NCI-H524 treated with DMSO at 0.1 percent for 48 hours (cell line): Measurements from ENCODE around the gene RETREG1.
"Not testable (repeated sequence)": the region's sequence is repeated elsewhere in the genome, so short reads cannot be mapped to it uniquely, and the experiment has no call there.

ENCODE experiments used
- DNase-seq: peaks from one replicate; lab custom pipeline; 2025; lab: John Stamatoyannopoulos, UW

The RETREG1 gene

GRCh38 chr5:16615741-16616535, 859 bp downstream of the RETREG1 start:
- DNase-seq, result no peak

- DNase-seq, result no peak
These were observed 4.8 kb downstream of the RETREG1 start for GRCh38 chr5:16612007-16612406.

- DNase-seq, result not testable (repeated sequence)
These were observed 5.9 kb downstream of the RETREG1 start for GRCh38 chr5:16610896-16611295.

GRCh38 chr5:16609412-16609811, 7.4 kb downstream of the RETREG1 start:
- no peak for DNase-seq

- no peak for DNase-seq
These were observed 10.2 kb downstream of the RETREG1 start for GRCh38 chr5:16606628-16607027.

- DNase-seq, result no peak
These were observed 13.1 kb downstream of the RETREG1 start for GRCh38 chr5:16603701-16604100.

- DNase-seq, result no peak
These were observed 13.5 kb downstream of the RETREG1 start for GRCh38 chr5:16603295-16603694.

GRCh38 chr5:16602182-16602581, 14.6 kb downstream of the RETREG1 start:
- DNase-seq, result no peak

GRCh38 chr5:16600946-16601345, 15.9 kb downstream of the RETREG1 start:
- no peak for DNase-seq

- no peak for DNase-seq
These were observed 16.4 kb downstream of the RETREG1 start for GRCh38 chr5:16600397-16600796.

- no peak for DNase-seq
These were observed 18.7 kb downstream of the RETREG1 start for GRCh38 chr5:16597946-16598694.

- no peak for DNase-seq
These were observed 20.2 kb downstream of the RETREG1 start for GRCh38 chr5:16596581-16596940.

GRCh38 chr5:16595881-16596580, 20.8 kb downstream of the RETREG1 start:
- no peak for DNase-seq

- no peak for DNase-seq
These were observed 23.2 kb downstream of the RETREG1 start for GRCh38 chr5:16593628-16594027.

- no peak for DNase-seq
These were observed 23.8 kb downstream of the RETREG1 start for GRCh38 chr5:16593013-16593412.

- DNase-seq, result no peak
These were observed 24.5 kb downstream of the RETREG1 start for GRCh38 chr5:16592255-16592654.

GRCh38 chr5:16590685-16591084, 26.1 kb downstream of the RETREG1 start:
- no peak for DNase-seq

GRCh38 chr5:16589658-16590057, 27.1 kb downstream of the RETREG1 start:
- no peak for DNase-seq

GRCh38 chr5:16588434-16589214, 28.2 kb downstream of the RETREG1 start:
- DNase-seq, result no peak

GRCh38 chr5:16586556-16586955, 30.2 kb downstream of the RETREG1 start:
- DNase-seq, result no peak

GRCh38 chr5:16585041-16585667, 31.6 kb downstream of the RETREG1 start:
- DNase-seq, result no peak

GRCh38 chr5:16582081-16582480, 34.7 kb downstream of the RETREG1 start:
- DNase-seq, result no peak
